WI38 (cell line): Measurements from ENCODE around the gene GPR101.
"Not testable (repeated sequence)": the region's sequence is repeated elsewhere in the genome, so short reads cannot be mapped to it uniquely, and the experiment has no call there.

Experiments used
- H3K4me3 ChIP-seq: 2 replicates; pipeline ENCODE4 v1.5.1; 2011; ENCODE audit warnings: low read depth, mild to moderate bottlenecking, control low read depth, low read length
- TF ChIP-seq, protein P1 (sequence below): IDR thresholded peaks from 2 replicates; pipeline ENCODE4 v1.5.1; 2012; ENCODE audit warnings: low read depth, mild to moderate bottlenecking, control low read depth, low read length

The GPR101 gene

DNA sequence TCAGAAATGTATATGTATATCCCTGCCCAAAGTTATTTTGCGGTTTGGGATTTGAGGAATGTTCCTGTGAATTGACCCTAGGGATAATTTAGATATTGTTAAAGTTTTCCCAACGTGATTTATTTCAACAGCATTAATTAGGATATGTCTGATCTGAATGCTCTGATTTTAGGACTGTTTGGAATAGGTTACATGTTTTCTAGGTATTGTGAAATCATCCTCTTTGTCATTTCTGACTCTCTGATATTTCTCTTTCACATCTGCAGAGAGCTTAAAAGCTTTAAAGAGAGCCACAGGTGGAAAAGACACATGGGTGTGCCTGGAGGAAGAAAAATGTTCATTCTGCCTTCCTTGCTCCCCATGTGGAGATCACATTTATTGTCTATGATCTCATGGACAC lies 5.1 kb downstream of the GPR101 start:
- TF ChIP-seq, protein P1, sequence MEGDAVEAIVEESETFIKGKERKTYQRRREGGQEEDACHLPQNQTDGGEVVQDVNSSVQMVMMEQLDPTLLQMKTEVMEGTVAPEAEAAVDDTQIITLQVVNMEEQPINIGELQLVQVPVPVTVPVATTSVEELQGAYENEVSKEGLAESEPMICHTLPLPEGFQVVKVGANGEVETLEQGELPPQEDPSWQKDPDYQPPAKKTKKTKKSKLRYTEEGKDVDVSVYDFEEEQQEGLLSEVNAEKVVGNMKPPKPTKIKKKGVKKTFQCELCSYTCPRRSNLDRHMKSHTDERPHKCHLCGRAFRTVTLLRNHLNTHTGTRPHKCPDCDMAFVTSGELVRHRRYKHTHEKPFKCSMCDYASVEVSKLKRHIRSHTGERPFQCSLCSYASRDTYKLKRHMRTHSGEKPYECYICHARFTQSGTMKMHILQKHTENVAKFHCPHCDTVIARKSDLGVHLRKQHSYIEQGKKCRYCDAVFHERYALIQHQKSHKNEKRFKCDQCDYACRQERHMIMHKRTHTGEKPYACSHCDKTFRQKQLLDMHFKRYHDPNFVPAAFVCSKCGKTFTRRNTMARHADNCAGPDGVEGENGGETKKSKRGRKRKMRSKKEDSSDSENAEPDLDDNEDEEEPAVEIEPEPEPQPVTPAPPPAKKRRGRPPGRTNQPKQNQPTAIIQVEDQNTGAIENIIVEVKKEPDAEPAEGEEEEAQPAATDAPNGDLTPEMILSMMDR, result no peak
- H3K4me3 ChIP-seq, result no peak overlapping the region

DNA sequence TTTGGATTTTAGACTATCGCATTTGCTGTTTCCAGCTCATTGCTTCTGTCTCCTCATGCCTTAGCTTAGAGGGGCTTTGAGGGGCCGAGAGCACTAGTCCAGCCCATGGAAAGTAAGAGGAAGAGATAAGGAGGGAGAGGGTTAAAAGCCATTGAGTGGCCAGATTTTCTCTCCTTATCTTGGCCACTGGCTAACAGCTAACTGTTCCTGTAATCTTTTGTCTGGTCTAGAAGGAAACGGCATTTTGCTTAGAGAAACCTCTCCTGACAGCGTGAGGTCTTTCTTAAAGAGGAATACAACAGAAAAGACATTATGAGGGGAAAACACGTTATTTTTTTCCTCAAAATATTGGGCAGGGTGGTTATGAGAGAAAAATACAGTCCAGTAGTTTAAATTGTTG lies 7.9 kb downstream of the GPR101 start:
- no peak overlapping the region for H3K4me3 ChIP-seq
- TF ChIP-seq, protein P1, result no peak

DNA sequence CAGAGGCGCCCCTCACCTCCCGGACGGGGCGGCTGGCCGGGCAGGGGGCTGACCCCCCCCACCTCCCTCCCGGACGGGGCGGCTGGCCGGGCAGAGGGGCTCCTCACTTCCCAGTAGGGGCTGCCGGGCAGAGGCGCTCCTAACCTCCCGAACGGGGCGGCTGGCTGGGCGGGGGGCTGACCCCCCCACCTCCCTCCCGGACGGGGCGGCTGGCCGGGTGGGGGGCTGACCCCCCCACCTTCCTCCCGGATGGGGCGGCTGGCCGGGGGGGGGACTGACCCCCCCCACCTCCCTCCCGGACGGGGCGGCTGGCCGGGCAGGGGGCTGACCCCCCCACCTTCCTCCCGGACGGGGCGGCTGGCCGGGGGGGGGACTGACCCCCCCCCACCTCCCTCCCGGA lies 33.6 kb downstream of the GPR101 start:
- H3K4me3 ChIP-seq, result not testable (repeated sequence)

DNA sequence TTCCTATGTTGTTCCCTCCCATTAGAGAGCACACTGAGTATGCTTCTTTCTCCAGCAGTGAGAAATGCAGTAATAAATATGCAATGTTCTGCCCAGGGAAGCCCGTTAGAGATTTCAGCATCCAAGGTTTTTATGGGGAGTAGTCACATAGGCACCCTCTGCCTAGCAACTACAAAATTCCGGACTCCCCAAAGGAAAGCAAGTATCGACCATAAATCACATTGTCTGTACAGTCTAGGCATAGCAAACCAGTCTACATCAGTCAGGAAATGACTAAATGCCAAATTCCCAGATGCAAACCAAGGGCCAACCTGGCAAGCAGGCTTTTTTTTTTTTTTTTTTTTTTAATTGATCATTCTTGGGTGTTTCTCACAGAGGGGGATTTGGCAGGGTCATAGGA lies 34.8 kb downstream of the GPR101 start:
- H3K4me3 ChIP-seq, result no peak overlapping the region
- TF ChIP-seq, protein P1, result no peak
